ENCODE measurements around the gene ATRNL1. TPM values are rescaled to one million over a fixed set of nuclear protein-coding genes. Genes with fewer than 3 reads are reported as not detected.
"Not testable (repeated sequence)": the region's sequence is repeated elsewhere in the genome, so short reads cannot be mapped to it uniquely, and the experiment has no call there.

ATRNL1 gene
- total RNA-seq, 1 experiment from 2014 or later, result not detected

- Histone ChIP-seq H3K9me3 (no peaks in the 10 kb centered on the region), H3K4me3 (ENCODE audit: low read depth, low read length) (no peak overlapping the region), H3K4me1 (no peaks in the 10 kb centered on the region), H3K36me3 (ENCODE audit: control insufficient read depth, insufficient read depth, low read length) (no peaks in the 10 kb centered on the region), H3K27me3 (replicated peaks; ENCODE audit: control insufficient read depth, insufficient read depth, low read length) (no peaks in the 10 kb centered on the region)
- no peaks in the 10 kb centered on the region for H3K4me1 Mint-ChIP-seq (ENCODE audit: low read depth, unreplicated experiment)
- TF ChIP-seq, protein P1, sequence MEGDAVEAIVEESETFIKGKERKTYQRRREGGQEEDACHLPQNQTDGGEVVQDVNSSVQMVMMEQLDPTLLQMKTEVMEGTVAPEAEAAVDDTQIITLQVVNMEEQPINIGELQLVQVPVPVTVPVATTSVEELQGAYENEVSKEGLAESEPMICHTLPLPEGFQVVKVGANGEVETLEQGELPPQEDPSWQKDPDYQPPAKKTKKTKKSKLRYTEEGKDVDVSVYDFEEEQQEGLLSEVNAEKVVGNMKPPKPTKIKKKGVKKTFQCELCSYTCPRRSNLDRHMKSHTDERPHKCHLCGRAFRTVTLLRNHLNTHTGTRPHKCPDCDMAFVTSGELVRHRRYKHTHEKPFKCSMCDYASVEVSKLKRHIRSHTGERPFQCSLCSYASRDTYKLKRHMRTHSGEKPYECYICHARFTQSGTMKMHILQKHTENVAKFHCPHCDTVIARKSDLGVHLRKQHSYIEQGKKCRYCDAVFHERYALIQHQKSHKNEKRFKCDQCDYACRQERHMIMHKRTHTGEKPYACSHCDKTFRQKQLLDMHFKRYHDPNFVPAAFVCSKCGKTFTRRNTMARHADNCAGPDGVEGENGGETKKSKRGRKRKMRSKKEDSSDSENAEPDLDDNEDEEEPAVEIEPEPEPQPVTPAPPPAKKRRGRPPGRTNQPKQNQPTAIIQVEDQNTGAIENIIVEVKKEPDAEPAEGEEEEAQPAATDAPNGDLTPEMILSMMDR (IDR thresholded peaks at IDR 0.05; ENCODE audit: insufficient read depth in 1 of 2, low read depth in 1 of 2, low read length in 1 of 2, severe bottlenecking in 1 of 2, unreplicated experiment in 1 of 2), result no peak
- ChIA-PET POLR2A (no interaction called here), CTCF (no interaction called here)
- H3K27me3 Mint-ChIP-seq (ENCODE audit: insufficient read depth, unreplicated experiment), result peaks cover 4% of the 10 kb centered on the region
- H3K9me3 Mint-ChIP-seq (ENCODE audit: unreplicated experiment), result no peaks in the 10 kb centered on the region
- no peaks in the 10 kb centered on the region for H3K36me3 Mint-ChIP-seq (ENCODE audit: insufficient read depth, unreplicated experiment)
- intact Hi-C loops (cut with micrococcal nuclease; ENCODE audit: unreplicated experiment), result no loop called here
- DNase-seq, result no peak
- H3K4me3 Mint-ChIP-seq (ENCODE audit: unreplicated experiment), result no peak overlapping the region
- no TSS peak for BruUV-seq (replicated peaks)
- H3K27ac Mint-ChIP-seq (ENCODE audit: unreplicated experiment), result no peak overlapping the region
Observed at GRCh38 chr10:115402699-115403098, 309.5 kb downstream of the ATRNL1 start.

DNA sequence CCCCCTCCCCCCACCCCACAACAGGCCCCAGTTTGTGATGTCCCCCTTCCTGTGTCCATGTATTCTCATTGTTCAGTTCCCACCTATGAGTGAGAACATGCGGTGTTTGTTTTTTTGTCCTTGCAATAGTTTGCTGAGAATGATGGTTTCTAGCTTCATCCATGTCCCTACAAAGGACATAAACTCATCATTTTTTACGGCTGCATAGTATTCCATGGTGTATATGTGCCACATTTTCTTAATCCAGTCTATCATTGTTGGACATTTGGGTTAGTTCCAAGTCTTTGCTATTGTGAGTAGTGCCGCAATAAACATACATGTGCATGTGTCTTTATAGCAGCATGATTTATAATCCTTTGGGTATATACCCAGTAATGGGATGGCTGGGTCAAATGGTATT, 312.7 kb downstream of the ATRNL1 start:
- POLR2A ChIA-PET; H3K36me3 Mint-ChIP-seq (ENCODE audit: insufficient read depth, unreplicated experiment); H3K4me1 ChIP-seq; H3K27ac Mint-ChIP-seq (ENCODE audit: unreplicated experiment); H3K27me3 Mint-ChIP-seq (ENCODE audit: insufficient read depth, unreplicated experiment); DNase-seq; CTCF ChIA-PET; H3K4me3 Mint-ChIP-seq (ENCODE audit: unreplicated experiment); intact Hi-C loops (cut with micrococcal nuclease; ENCODE audit: unreplicated experiment); H3K4me3 ChIP-seq (ENCODE audit: low read depth, low read length); H3K4me1 Mint-ChIP-seq (ENCODE audit: low read depth, unreplicated experiment); H3K36me3 ChIP-seq (ENCODE audit: control insufficient read depth, insufficient read depth, low read length); H3K27me3 ChIP-seq (replicated peaks; ENCODE audit: control insufficient read depth, insufficient read depth, low read length); H3K9me3 Mint-ChIP-seq (ENCODE audit: unreplicated experiment); BruUV-seq (replicated peaks); H3K9me3 ChIP-seq: not testable (repeated sequence)

DNA sequence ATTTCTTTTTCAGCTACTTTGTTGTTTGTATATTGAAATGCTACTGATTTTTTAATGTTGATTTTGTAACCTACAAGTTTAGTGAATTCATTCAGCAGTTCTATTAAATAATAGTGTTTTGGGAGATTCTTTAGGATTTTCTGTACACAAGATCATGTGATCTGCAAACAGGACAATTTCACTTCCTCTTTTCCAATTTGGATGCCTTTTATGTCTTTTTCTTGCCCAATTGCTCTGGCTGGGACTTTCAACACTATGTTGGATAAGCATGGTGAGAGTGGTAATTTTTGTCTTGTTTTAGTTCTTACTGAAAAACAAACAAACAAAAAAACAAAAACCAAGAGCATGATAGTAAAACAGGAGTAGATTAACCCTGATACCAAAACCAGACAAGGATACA, 316.2 kb downstream of the ATRNL1 start:
- no peak for DNase-seq
- Mint-ChIP-seq H3K9me3 (ENCODE audit: unreplicated experiment) (no peaks in the 10 kb centered on the region), H3K4me1 (ENCODE audit: low read depth, unreplicated experiment) (no peaks in the 10 kb centered on the region), H3K36me3 (ENCODE audit: insufficient read depth, unreplicated experiment) (no peaks in the 10 kb centered on the region), H3K4me3 (ENCODE audit: unreplicated experiment) (no peak overlapping the region), H3K27me3 (ENCODE audit: insufficient read depth, unreplicated experiment) (peaks cover 3% of the 10 kb centered on the region), H3K27ac (ENCODE audit: unreplicated experiment) (no peak overlapping the region)
- intact Hi-C loops (cut with micrococcal nuclease; ENCODE audit: unreplicated experiment), result no loop called here
- no peaks in the 10 kb centered on the region for H3K27me3 ChIP-seq (replicated peaks; ENCODE audit: control insufficient read depth, insufficient read depth, low read length)
- ChIA-PET CTCF (no interaction called here), POLR2A (no interaction called here)
- TF ChIP-seq, protein P1 (IDR thresholded peaks at IDR 0.05; ENCODE audit: insufficient read depth in 1 of 2, low read depth in 1 of 2, low read length in 1 of 2, severe bottlenecking in 1 of 2, unreplicated experiment in 1 of 2), result no peak
- no peaks in the 10 kb centered on the region for H3K4me1 ChIP-seq
- no peaks in the 10 kb centered on the region for H3K9me3 ChIP-seq
- H3K4me3 ChIP-seq (ENCODE audit: low read depth, low read length), result no peak overlapping the region
- no peaks in the 10 kb centered on the region for H3K36me3 ChIP-seq (ENCODE audit: control insufficient read depth, insufficient read depth, low read length)
- no TSS peak for BruUV-seq (replicated peaks)

Data from Caco-2 (cell line).